ENCODE results near the gene ANO8. TPM values are rescaled to one million over a fixed set of nuclear protein-coding genes. Genes with fewer than 3 reads are reported as not detected.

ANO8 gene
- total RNA-seq, 1 donor = 5.1 TPM

DNA sequence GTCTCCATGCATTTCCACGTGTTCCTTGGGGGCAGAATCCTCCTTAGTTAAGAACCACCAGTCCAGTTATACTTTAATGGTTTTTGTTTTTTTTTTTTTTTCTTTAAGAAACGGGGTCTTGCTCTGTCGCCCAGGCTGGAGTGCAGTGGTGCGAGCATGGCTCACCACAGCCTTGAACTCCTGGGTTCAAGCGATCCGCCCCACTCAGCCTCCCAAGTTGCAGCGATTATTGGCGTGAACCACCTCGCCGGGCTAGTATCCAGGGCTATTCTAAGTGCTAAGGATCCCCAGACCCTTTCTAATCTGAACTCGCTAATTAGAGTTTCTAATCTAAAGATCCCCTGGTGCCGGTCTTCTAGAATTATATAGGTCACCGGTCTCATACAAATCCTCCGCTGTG, 41.0 kb downstream of the ANO8 start:
- no peak overlapping the region for H3K4me3 ChIP-seq (ENCODE audit: insufficient read depth, low read length)
- no peaks in the 10 kb centered on the region for H3K36me3 ChIP-seq (ENCODE audit: insufficient read depth, low read length)
- H2AFZ ChIP-seq (ENCODE audit: low read length) = no peak overlapping the region
- peaks cover 6% of the 10 kb centered on the region for H3K4me1 ChIP-seq (ENCODE audit: insufficient read depth, low read length)
- no peaks in the 10 kb centered on the region for H4K20me1 ChIP-seq (ENCODE audit: insufficient read depth, low read length)
- H3K27me3 ChIP-seq (ENCODE audit: insufficient read depth, low read length) = no peaks in the 10 kb centered on the region
- TF ChIP-seq, protein P1, sequence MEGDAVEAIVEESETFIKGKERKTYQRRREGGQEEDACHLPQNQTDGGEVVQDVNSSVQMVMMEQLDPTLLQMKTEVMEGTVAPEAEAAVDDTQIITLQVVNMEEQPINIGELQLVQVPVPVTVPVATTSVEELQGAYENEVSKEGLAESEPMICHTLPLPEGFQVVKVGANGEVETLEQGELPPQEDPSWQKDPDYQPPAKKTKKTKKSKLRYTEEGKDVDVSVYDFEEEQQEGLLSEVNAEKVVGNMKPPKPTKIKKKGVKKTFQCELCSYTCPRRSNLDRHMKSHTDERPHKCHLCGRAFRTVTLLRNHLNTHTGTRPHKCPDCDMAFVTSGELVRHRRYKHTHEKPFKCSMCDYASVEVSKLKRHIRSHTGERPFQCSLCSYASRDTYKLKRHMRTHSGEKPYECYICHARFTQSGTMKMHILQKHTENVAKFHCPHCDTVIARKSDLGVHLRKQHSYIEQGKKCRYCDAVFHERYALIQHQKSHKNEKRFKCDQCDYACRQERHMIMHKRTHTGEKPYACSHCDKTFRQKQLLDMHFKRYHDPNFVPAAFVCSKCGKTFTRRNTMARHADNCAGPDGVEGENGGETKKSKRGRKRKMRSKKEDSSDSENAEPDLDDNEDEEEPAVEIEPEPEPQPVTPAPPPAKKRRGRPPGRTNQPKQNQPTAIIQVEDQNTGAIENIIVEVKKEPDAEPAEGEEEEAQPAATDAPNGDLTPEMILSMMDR (IDR thresholded peaks at IDR 0.05; ENCODE audit: extremely low read depth, low read depth, low read length) = no peak
- H3K79me2 ChIP-seq (ENCODE audit: insufficient read depth, low read length) = no peaks in the 10 kb centered on the region
- no peak for DNase-seq (ENCODE audit: insufficient read length, low spot score, missing footprints)
- no peak overlapping the region for H3K27ac ChIP-seq (ENCODE audit: low read depth, low read length)
- no peak overlapping the region for H3K4me2 ChIP-seq (ENCODE audit: insufficient read depth, low read length)
- H3K9me3 ChIP-seq (ENCODE audit: low read depth, low read length) = no peaks in the 10 kb centered on the region

DNA sequence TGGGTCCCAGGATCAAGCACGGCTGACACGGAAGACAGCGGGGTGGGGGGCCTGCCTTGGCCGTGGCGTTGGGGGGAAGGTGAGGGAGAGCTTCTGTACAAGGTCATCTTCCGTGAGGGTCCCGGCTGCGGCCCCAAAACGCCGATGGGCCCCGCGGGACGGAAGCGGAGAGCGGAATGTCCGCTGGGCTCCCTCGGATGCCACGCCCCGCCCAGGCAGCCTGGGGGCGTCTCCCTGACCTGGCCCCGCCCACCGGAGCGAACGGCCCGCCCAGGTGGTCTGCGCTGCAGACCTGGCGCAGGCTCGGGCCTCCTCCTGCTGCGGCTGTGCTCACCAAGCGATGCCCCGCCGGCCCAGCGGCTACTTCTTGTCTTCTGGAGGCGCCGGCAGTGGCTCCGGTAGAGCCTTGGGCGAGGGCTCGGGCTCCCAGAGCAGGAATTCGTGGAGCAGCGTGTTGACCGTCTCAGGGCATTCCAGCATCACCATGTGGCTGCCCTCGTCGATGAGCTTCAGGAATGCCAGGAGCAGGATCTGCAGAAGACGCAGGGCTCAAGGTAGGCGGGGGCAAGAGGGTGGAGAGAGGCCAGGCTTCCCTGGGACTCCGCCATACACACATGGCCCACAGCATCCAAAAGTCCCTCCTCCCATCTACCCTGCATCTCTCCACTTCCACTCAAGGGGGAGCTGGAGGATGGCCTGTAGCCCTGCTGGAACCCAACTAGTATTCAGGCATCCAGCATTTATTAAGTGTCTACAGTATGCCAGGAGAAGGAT, 42.2 kb downstream of the ANO8 start:
- Histone ChIP-seq H3K4me1 (ENCODE audit: insufficient read depth, low read length) (peaks cover 6% of the 10 kb centered on the region), H4K20me1 (ENCODE audit: insufficient read depth, low read length) (no peaks in the 10 kb centered on the region), H3K79me2 (ENCODE audit: insufficient read depth, low read length) (no peaks in the 10 kb centered on the region), H3K4me3 (ENCODE audit: insufficient read depth, low read length) (peak overlapping the region; percentile 76), H2AFZ (ENCODE audit: low read length) (peak overlapping the region; percentile 97), H3K27me3 (ENCODE audit: insufficient read depth, low read length) (no peaks in the 10 kb centered on the region), H3K36me3 (ENCODE audit: insufficient read depth, low read length) (no peaks in the 10 kb centered on the region), H3K9me3 (ENCODE audit: low read depth, low read length) (no peaks in the 10 kb centered on the region), H3K4me2 (ENCODE audit: insufficient read depth, low read length) (peak overlapping the region; percentile 96), H3K27ac (ENCODE audit: low read depth, low read length) (peak overlapping the region; percentile 41)
- TF ChIP-seq, protein P1 (IDR thresholded peaks at IDR 0.05; ENCODE audit: extremely low read depth, low read depth, low read length) = peak; percentile 73
- DNase-seq (ENCODE audit: insufficient read length, low spot score, missing footprints) = peak; percentile 100

DNA sequence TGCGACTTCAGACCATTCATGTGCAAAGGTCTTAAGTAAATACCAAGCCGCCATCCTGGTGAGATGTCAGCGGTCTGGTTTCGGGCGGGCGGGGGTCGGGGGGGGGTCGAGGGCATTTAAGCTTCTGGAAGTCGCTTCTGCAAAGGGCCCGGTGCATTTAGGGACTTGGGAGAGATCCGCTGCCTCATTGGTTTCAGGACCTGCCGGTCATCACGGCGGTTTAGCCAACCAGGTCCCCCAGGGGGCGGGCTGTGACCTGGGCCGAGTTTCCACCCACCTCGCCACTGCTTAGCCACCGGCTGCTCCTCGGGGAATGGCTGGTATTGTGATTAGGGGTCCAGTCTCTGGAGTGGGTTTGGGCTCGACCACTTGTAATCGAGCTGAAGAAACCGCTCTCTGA, 45.2 kb downstream of the ANO8 start:
- H3K4me1 ChIP-seq (ENCODE audit: insufficient read depth, low read length) = peaks cover 4% of the 10 kb centered on the region
- TF ChIP-seq, protein P1 (IDR thresholded peaks at IDR 0.05; ENCODE audit: extremely low read depth, low read depth, low read length) = no peak
- H4K20me1 ChIP-seq (ENCODE audit: insufficient read depth, low read length) = no peaks in the 10 kb centered on the region
- DNase-seq (ENCODE audit: insufficient read length, low spot score, missing footprints) = peak; percentile 100
- H3K27me3 ChIP-seq (ENCODE audit: insufficient read depth, low read length) = no peaks in the 10 kb centered on the region
- H2AFZ ChIP-seq (ENCODE audit: low read length) = peak overlapping the region; percentile 50
- H3K4me2 ChIP-seq (ENCODE audit: insufficient read depth, low read length) = peak overlapping the region; percentile 74
- peak overlapping the region; percentile 51 for H3K4me3 ChIP-seq (ENCODE audit: insufficient read depth, low read length)
- no peaks in the 10 kb centered on the region for H3K9me3 ChIP-seq (ENCODE audit: low read depth, low read length)
- H3K36me3 ChIP-seq (ENCODE audit: insufficient read depth, low read length) = no peaks in the 10 kb centered on the region
- no peaks in the 10 kb centered on the region for H3K79me2 ChIP-seq (ENCODE audit: insufficient read depth, low read length)
- no peak overlapping the region for H3K27ac ChIP-seq (ENCODE audit: low read depth, low read length)

DNA sequence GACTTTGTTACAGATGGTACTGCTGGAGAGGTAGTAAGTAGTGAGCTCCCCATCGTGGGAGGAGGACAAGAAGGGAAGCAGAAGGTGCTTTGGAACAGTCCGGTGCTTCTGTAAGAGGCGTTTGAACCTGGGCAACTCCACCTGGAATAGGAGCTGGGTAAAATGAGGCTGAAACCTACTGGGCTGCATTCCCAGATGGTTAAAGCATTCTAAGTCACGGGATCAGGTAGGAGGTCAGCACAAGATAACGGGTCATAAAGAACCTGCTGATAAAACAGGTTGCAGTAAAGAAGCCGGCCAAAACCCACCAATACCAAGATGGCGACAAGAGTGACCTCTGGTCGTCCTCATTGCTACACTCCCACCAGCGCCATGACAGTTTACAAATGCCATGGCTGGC, 47.9 kb downstream of the ANO8 start:
- Histone ChIP-seq H2AFZ (ENCODE audit: low read length) (no peak overlapping the region), H3K9me3 (ENCODE audit: low read depth, low read length) (no peaks in the 10 kb centered on the region), H3K4me1 (ENCODE audit: insufficient read depth, low read length) (peaks cover 7% of the 10 kb centered on the region), H3K4me3 (ENCODE audit: insufficient read depth, low read length) (no peak overlapping the region), H3K27me3 (ENCODE audit: insufficient read depth, low read length) (no peaks in the 10 kb centered on the region), H3K36me3 (ENCODE audit: insufficient read depth, low read length) (no peaks in the 10 kb centered on the region), H4K20me1 (ENCODE audit: insufficient read depth, low read length) (no peaks in the 10 kb centered on the region), H3K79me2 (ENCODE audit: insufficient read depth, low read length) (no peaks in the 10 kb centered on the region), H3K4me2 (ENCODE audit: insufficient read depth, low read length) (no peak overlapping the region), H3K27ac (ENCODE audit: low read depth, low read length) (no peak overlapping the region)
- no peak for DNase-seq (ENCODE audit: insufficient read length, low spot score, missing footprints)
- TF ChIP-seq, protein P1 (IDR thresholded peaks at IDR 0.05; ENCODE audit: extremely low read depth, low read depth, low read length) = no peak

All from osteoblast (primary cell).